Peyer's patch (tissue), 4 donors: ENCODE measurements around the gene SLC7A4. TPM values are rescaled to one million over a fixed set of nuclear protein-coding genes. Genes with fewer than 3 reads are reported as not detected.

ENCODE experiments used
- DNase-seq, 3 donors: peaks; one replicate each; pipeline ENCODE4 v3.0.0-alpha.2; 2017 to 2019
- H3K27ac ChIP-seq, 4 donors: fragments of 200-600 bp; sonication (generic); one replicate each; pipeline ENCODE4 v1.5.1; 2016 to 2019
- H3K27me3 ChIP-seq, 2 donors: fragments of 200-600 bp; sonication (generic); one replicate each; pipeline ENCODE4 v1.5.1; 2019
- H3K36me3 ChIP-seq, 3 donors: fragments of 200-600 bp; sonication (generic); one replicate each; pipeline ENCODE4 v1.5.1; 2016 to 2019
- H3K4me1 ChIP-seq, 4 donors: fragments of 200-600 bp; sonication (generic); one replicate each; pipeline ENCODE4 v1.5.1; 2016 to 2019
- H3K4me3 ChIP-seq, 4 donors: fragments of 200-600 bp; sonication (generic); 1 replicate in 3 of 4; 2 replicates in 1 of 4; pipeline ENCODE4 v1.5.1; 2016 to 2019; ENCODE audit warnings: mild to moderate bottlenecking in 1 of 4
- H3K9me3 ChIP-seq, 4 donors: fragments of 200-600 bp; sonication (generic); one replicate each; pipeline ENCODE4 v1.5.1; 2016 to 2019; ENCODE audit warnings: mild to moderate bottlenecking in 1 of 4
- CTCF ChIP-seq, 6 experiments: fragments of 450-650 bp in 4 of 6; fragments of 200-600 bp in 2 of 6; sonication (generic) in 1 of 6; IDR thresholded peaks; one replicate each; pipeline ENCODE4 v1.5.1; 2017 to 2019; ENCODE audit warnings: antibody characterized with exemption in 6 of 6, mild to moderate bottlenecking in 3 of 6, moderate library complexity in 1 of 6
- POLR2A ChIP-seq, 2 donors: fragments of 450-650 bp; IDR thresholded peaks; one replicate each; pipeline ENCODE4 v1.5.1; 2017; ENCODE audit warnings: antibody characterized with exemption in 2 of 2, mild to moderate bottlenecking in 2 of 2, moderate library complexity in 2 of 2
- total RNA-seq, 4 donors: library from RNA; depleted of rRNA; stranded (reverse); fragments of >200 nt; gene quantifications; one replicate each; pipeline ENCODE4 v1.1.0, GENCODE V29; 2016

Gene SLC7A4
- total RNA-seq, 4 donors from 2014 or later, result 0.40 to 3.7 (median 2.2) TPM

- H3K9me3 ChIP-seq, result no peaks in the 10 kb centered on the region
- no peak overlapping the region for H3K4me3 ChIP-seq
- no peak overlapping the region for H3K27ac ChIP-seq
- TF ChIP-seq CTCF (IDR thresholded peaks at IDR 0.05) (no peak), POLR2A (IDR thresholded peaks at IDR 0.05) (no peak)
- no peaks in the 10 kb centered on the region for H3K4me1 ChIP-seq
- peaks cover 0 to 66% (median 0%) of the 10 kb centered on the region in 3 donors for H3K36me3 ChIP-seq
- no peak for DNase-seq
- no peaks in the 10 kb centered on the region for H3K27me3 ChIP-seq
Measured at GRCh38 chr22:20994128-20994901, 38.0 kb downstream of the SLC7A4 start.

GRCh38 chr22:20993304-20994127 is 38.8 kb downstream of the SLC7A4 start:
- H3K9me3 ChIP-seq, result no peaks in the 10 kb centered on the region
- no peaks in the 10 kb centered on the region for H3K4me1 ChIP-seq
- DNase-seq, result no peak
- H3K36me3 ChIP-seq, result peaks cover 0 to 70% (median 0%) of the 10 kb centered on the region in 3 donors
- H3K27ac ChIP-seq, result no peak overlapping the region
- no peak for TF ChIP-seq POLR2A (IDR thresholded peaks at IDR 0.05)
- no peak for TF ChIP-seq CTCF (IDR thresholded peaks at IDR 0.05)
- no peaks in the 10 kb centered on the region for H3K27me3 ChIP-seq
- no peak overlapping the region for H3K4me3 ChIP-seq

- TF ChIP-seq POLR2A (IDR thresholded peaks at IDR 0.05), result no peak
- no peak for TF ChIP-seq CTCF (IDR thresholded peaks at IDR 0.05)
Measured at GRCh38 chr22:20992456-20993303, 39.7 kb downstream of the SLC7A4 start.

GRCh38 chr22:20992056-20992442 is 40.3 kb downstream of the SLC7A4 start:
- no peaks in the 10 kb centered on the region for H3K9me3 ChIP-seq

More at GRCh38 chr22:20992456-20993303, 39.7 kb downstream of the SLC7A4 start:
- H3K4me3 ChIP-seq, result no peak overlapping the region
- no peak for DNase-seq
- H3K4me1 ChIP-seq, result no peaks in the 10 kb centered on the region
- H3K9me3 ChIP-seq, result no peaks in the 10 kb centered on the region
- H3K27ac ChIP-seq, result no peak overlapping the region
- peaks cover 0 to 73% (median 0%) of the 10 kb centered on the region in 3 donors for H3K36me3 ChIP-seq
- no peaks in the 10 kb centered on the region for H3K27me3 ChIP-seq

More at GRCh38 chr22:20992056-20992442, 40.3 kb downstream of the SLC7A4 start:
- no peak overlapping the region for H3K4me3 ChIP-seq
- no peak for DNase-seq
- no peaks in the 10 kb centered on the region for H3K4me1 ChIP-seq
- H3K27ac ChIP-seq, result no peak overlapping the region
- H3K27me3 ChIP-seq, result no peaks in the 10 kb centered on the region
- TF ChIP-seq POLR2A (IDR thresholded peaks at IDR 0.05) (no peak), CTCF (IDR thresholded peaks at IDR 0.05) (no peak)
- H3K36me3 ChIP-seq, result peaks cover 0 to 74% (median 0%) of the 10 kb centered on the region in 3 donors
